ENCODE results near the gene BTBD9.

DNA sequence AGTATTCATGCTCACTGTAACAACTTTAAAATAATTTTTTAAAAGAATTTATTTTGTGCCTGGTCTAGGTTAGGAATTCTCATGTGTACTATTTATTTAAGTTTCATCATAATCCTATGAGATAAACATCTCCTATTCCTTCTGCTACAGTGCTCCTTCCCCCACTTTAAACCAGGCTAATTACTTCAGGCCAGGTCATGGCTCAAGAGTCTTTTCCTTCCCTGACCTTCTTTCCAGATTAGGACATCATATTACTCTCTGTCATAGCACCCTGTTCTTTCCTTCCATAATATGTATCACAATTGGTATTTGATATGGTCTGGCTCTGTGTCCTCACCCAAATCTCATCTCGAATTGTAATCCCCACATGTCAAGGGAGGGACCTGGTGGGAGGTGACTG lies 239.0 kb downstream of the BTBD9 start:
- TF ChIP-seq, protein P1, sequence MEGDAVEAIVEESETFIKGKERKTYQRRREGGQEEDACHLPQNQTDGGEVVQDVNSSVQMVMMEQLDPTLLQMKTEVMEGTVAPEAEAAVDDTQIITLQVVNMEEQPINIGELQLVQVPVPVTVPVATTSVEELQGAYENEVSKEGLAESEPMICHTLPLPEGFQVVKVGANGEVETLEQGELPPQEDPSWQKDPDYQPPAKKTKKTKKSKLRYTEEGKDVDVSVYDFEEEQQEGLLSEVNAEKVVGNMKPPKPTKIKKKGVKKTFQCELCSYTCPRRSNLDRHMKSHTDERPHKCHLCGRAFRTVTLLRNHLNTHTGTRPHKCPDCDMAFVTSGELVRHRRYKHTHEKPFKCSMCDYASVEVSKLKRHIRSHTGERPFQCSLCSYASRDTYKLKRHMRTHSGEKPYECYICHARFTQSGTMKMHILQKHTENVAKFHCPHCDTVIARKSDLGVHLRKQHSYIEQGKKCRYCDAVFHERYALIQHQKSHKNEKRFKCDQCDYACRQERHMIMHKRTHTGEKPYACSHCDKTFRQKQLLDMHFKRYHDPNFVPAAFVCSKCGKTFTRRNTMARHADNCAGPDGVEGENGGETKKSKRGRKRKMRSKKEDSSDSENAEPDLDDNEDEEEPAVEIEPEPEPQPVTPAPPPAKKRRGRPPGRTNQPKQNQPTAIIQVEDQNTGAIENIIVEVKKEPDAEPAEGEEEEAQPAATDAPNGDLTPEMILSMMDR (IDR thresholded peaks at IDR 0.05; ENCODE audit: borderline replicate concordance, extremely low read depth, low read length, poor library complexity, severe bottlenecking): no peak
- TF ChIP-seq EZH2 (IDR thresholded peaks at IDR 0.05; ENCODE audit: borderline replicate concordance, low read depth, low read length, severe bottlenecking): no peak

Measured in DND-41 (cell line).